ENCODE measurements around the gene GARNL3.

GARNL3 gene

DNA sequence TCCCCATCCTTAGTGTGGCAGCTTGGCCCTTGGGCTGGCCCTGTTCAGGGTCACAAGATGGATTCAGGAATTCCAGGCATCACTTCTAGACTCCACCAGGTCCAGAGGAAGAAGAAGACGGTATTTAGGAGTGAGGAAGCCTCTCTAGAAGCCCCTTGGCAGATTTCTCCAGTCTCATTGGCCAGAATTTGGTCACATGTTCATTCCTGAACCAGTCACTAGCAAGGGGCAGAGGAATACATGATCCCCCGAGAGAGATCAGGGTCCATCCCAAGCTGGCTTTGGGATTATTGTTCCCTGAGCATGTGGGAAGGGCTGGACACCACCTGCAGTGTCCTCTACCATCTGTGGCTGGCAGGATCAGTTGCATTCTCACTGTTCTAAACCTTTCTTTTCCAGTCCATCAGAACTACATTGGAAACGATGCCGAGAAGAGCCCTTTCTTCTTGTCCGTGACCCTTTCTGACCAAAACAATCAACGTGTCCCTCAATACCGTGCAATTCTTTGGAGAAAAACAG is 48.5 kb downstream of the GARNL3 start:
- DNase-seq = no peak

- DNase-seq = no peak
Observed at GRCh38 chr9:127314911-127315310, 50.3 kb downstream of the GARNL3 start.

DNA sequence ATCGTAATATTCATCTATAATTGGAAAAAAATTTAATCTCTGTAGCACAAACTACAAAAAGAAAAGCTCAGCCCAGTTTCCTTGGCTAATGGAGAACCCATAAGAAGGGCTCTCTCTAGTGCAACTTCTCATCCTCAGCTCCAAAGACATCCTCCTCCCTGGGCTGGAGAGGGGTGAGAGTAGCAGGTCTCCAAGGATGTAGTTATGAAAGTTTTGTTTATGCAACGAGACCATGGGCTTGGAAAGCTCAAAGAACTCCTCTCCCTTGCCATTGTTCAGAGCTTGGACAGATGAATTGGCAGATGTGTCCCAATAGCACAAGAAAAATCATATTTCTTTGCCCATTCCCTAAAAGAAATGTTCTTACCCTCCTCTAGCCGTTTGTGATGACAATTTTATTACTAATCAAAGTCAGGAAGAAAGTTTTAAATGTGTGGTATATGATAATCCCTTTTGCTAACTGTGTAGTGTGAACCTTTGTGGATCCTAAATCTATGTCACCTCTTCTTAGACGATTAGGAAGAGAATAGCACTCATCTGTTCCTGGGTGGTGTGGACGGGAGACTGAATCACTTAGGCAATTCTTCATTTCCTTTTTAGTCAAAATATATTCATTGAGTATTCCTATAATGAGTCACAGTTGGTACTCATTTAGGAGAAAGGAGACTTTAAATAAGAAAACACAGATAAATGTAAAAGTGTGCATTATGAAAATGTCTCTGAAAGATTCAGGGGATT is 52.2 kb downstream of the GARNL3 start:
- peak; percentile 60 for DNase-seq

DNA sequence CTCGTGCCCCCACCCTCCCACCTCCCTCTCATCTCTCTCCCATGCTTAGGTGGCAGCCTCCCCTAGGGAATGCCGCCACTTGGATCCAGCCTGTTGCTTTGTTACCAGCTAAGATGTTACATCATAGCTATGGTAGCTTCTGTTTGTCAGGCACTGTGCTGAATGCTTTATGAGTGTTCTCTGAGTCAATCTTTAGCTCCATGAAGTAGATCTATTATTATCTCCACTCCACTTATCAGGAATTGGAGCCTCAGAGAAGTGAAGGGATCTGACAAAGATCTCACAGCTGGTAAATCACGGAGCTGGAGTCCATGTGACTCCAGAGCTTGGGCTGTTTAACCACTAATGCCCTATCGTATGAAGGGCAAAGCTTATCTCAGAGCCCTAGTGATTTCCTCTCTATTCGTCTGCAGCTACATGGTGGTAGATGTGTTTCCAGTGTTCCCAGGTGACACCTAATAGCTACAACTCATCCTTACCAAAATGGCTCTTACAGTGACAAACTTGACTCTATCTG is 54.1 kb downstream of the GARNL3 start:
- no peak for DNase-seq

DNA sequence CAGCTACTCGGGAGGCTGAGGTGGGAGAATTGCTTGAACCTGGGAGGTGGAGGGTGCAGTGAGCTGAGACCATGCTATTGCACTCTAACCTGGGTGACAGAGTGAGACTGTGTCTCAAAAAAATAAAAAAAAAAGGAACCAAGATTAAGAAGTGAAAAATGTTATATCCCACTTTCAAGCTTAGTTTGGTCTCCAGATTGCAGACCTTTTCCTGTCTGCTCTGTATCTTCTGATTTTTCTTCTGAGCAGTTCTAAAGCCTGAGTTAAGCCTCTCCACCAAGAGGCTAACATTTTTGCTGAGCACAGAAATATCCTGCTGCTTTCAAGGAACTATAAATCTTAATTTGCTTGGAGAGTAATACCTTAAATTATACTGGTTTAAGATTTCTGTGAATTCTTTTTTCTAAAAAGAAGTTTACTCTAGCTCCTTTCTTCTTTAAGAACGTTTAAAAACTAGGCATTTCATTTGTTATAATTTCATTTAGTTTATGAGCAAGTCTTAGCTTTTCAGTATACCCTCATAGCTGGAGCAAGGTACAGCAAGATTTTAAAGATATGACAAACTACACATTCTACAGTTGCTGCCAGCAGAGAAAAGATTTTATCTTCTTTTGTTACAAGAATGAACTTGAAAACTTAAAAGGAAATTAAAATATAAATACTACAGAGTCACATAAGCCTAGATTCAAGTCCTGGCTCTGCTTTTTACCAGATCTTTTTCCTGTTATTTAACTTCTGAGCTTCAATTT is 55.0 kb downstream of the GARNL3 start:
- DNase-seq = no peak

GRCh38 chr9:127320115-127320378 is 55.5 kb downstream of the GARNL3 start:
- no peak for DNase-seq

DNA sequence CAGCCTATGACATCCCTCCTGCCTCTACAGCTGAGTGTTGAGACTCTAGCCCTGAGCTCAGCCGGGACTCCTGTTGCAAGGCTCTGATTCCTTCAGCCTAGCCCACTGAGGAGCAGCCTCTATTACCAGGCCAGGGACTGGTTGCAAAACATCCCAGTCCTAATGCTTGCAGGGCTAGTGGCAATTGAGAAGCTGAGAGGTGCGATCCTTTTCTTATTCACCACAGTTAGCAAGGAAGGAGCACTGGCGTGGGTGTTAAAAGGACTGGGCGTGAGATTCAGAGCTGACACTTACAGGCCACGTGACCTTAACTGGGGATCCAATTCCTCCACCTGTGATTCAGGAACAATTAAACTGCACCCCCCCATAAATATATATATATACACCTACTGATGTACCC is 58.8 kb downstream of the GARNL3 start:
- DNase-seq = no peak

DNA sequence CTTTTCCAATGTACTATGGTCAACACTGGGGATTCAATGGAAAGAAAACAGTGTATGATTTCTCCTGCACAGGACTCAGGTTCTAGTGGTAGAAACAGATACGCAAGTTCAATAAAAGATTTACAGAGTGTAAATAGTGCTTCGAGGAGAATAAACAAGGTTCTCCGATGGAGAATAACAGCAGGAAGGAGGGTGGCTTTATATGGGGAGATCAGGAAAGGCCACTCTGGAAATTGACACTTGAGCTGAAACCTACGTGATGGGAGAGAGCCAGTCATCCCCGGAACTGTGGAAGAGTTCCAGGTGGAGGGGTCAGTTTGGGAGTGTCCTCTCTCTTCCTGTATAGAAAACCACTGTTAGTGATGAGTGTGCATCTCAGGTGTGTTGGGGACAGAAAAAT is 65.9 kb downstream of the GARNL3 start:
- no peak for DNase-seq

DNA sequence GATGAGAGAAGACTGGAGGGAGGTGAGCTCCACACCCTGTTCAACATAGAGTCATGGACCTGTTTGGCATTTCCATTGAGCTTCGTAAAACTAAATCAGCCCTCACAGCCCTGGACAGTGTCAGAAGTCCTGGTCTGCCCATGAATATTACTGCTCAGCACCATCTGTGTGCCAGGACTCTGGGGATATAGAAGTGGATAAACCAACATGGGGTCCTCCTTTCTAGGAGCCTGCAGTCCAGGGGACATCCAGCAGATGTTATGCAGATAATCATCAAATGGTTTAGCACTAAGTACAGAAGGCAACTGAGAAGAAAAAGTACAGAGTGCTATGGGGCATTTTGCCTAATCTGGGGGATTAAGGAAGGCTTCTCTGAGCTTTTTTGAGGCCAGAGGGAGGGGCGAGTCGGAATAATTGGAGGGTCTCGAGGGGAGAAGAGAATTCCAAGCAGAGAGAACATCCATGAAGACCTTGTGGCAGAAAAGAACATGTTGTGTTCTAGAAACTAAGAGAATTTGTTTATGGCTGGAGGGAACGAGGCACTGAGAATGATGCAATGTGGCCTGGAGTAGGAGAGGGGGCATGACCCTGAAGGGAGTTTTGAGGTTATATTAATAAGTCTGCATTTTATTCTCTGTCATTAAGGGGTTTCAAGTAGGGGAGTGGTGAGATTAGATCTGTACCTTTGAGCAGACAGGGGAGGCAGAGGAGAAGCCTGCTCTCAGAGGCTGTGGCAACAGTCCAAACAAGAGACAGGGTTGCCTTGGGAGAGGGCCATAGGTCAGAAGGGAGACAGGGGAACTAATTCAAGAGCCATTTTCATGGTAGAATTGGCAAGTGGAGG is 68.9 kb downstream of the GARNL3 start:
- DNase-seq = no peak

DNA sequence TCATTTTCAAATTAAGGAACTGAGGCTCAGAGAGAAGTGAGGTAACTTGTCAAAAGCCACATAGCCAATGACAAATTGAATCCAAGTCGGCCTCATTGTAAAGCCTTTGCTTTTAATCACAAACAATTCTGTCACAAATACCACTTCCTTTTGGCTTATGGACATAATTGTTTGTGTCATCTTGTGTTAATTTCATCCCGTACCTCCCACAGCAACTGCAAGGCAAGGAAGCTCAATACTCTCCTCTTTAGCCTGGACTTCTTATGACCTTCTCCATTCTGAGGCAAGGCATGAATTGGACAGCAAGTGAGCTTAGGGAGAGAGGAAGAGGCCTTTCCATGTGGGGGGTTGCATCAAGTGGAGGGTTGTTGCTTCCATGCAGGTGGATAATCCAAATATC is 70.2 kb downstream of the GARNL3 start:
- DNase-seq = no peak

- DNase-seq = no peak
Observed at GRCh38 chr9:127336086-127336485, 71.5 kb downstream of the GARNL3 start.

- DNase-seq = no peak
Observed at GRCh38 chr9:127336506-127337352, 72.2 kb downstream of the GARNL3 start.

- no peak for DNase-seq
Observed at GRCh38 chr9:127340721-127341120, 76.1 kb downstream of the GARNL3 start.

- DNase-seq = no peak
Observed at GRCh38 chr9:127341152-127341551, 76.6 kb downstream of the GARNL3 start.

DNA sequence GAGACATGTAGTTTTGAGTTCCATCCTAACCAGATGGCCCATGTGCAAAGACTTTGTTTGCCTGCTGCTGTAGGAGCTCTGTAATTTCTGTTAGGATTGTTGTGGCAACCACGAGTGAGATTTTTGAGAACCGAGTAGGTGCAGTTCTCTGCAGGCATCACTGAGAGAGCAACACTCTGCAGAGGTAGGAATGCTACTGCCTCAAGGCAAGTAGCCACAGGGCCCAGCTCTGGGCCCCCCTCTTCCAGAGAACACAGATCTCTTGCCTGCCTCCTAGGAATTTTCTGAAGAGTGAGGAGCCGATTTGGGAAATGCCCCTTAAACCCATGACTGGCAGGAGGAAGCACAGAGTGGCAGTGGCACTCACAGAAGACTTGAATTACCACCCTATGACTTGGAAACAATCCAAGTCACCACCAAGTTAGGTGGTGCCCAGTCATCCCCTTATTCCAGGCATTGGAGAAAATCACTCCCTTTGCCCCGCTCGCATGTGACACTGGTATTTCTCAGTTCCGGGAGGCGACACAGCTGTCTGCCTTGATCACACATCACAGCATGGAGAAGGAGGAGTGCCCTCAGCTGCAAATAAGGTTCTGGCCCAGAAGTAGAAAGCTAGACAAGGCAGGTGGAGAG is 79.9 kb downstream of the GARNL3 start:
- DNase-seq = no peak

- DNase-seq = no peak
Observed at GRCh38 chr9:127345566-127345965, 81.0 kb downstream of the GARNL3 start.

- no peak for DNase-seq
Observed at GRCh38 chr9:127346584-127346983, 82.0 kb downstream of the GARNL3 start.

DNA sequence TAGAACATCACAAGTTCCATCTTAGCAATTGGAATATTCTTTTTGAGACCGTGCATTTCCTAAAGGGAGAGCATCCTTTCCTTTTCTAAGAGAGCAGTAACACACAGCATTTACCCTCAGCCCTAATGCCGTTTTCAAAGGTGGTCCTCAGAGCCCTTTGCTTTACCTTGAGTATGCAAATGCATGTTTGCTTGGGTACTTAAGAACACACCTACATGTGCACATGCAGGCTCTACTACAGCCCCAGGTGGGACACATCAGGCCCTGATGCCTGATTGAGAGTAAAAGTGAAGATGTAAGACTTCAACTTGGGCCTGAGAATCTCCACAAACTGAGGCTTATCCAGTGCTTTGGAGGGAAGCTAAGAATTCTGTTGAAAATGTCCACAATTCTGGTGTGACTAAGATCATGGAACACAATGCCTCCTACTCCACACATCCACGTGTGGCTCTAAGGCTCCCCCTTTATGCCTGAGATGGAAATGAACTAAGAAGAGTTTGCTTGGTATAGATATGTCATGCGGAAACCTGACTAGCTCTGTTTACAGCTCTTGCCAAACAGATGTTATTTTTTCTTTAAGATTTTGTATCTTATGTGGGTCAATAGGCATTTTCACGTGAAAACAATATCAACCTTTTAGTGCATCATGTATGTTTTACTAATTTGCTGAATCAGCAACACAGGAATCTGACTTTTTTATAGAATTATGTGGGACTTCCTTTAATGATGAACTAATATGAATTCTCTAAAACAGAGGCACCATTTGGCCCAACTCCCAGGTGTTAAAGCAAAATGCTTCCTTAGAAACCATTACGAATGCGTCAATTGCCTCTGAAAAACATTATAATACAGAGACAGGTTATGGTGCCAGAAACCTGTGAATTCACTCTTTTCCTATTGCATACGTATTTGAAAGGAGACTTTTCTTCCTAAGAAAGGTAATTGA is 83.5 kb downstream of the GARNL3 start:
- DNase-seq = peak; percentile 3

GRCh38 chr9:127349483-127350113 is 85.0 kb downstream of the GARNL3 start:
- no peak for DNase-seq

Measured in activated CD4-positive, alpha-beta T cell treated with anti-CD3 and anti-CD28 coated beads, Interleukin-2, amount 50 U/mL, for 16 hours (primary cell).